Activated T-helper 17 cell treated with anti-CD3 and anti-CD28 coated beads, Interleukin-2, amount 50 U/mL, for 72 hours (primary cell): ENCODE results near the gene RNF39. TPM values are rescaled to one million over a fixed set of nuclear protein-coding genes. Genes with fewer than 3 reads are reported as not detected.

Source experiments
- ATAC-seq: fragments of 150-1000 bp; cut with Tn5 transposase; replicated peaks from 2 replicates; pipeline ENCODE4 v1.10.0; 2021; ENCODE audit warnings: mild to moderate bottlenecking, moderate library complexity
- H3K27ac Mint-ChIP-seq: one replicate; pipeline ENCODE4 v1.8.0; 2022; ENCODE audit warnings: mixed read lengths
- H3K27me3 Mint-ChIP-seq: one replicate; pipeline ENCODE4 v1.8.0; 2022; ENCODE audit warnings: mixed read lengths
- H3K36me3 Mint-ChIP-seq: one replicate; pipeline ENCODE4 v1.8.0; 2022; ENCODE audit warnings: low read depth, mild to moderate bottlenecking, mixed read lengths
- H3K4me1 Mint-ChIP-seq: one replicate; pipeline ENCODE4 v1.8.0; 2022; ENCODE audit warnings: mixed read lengths
- H3K4me3 Mint-ChIP-seq: one replicate; pipeline ENCODE4 v1.8.0; 2022; ENCODE audit warnings: mild to moderate bottlenecking, mixed read lengths
- H3K9me3 Mint-ChIP-seq: one replicate; pipeline ENCODE4 v1.8.0; 2022; ENCODE audit warnings: mixed read lengths
- total RNA-seq, 2 donors: library from RNA; stranded (reverse); gene quantifications; one replicate each; pipeline ENCODE4 v1.2.3, GENCODE V29; 2022

RNF39 gene
- total RNA-seq, 2 donors from 2014 or later, result not detected

- ATAC-seq, result peak; percentile 6
- Mint-ChIP-seq H3K36me3 (no peaks in the 10 kb centered on the region), H3K4me1 (peaks cover 19% of the 10 kb centered on the region), H3K27me3 (peaks cover 38% of the 10 kb centered on the region), H3K9me3 (no peaks in the 10 kb centered on the region), H3K4me3 (peak overlapping the region; percentile 88), H3K27ac (no peak overlapping the region)
Measured at GRCh38 chr6:30102414-30102969, 26.9 kb upstream of the RNF39 start.

DNA sequence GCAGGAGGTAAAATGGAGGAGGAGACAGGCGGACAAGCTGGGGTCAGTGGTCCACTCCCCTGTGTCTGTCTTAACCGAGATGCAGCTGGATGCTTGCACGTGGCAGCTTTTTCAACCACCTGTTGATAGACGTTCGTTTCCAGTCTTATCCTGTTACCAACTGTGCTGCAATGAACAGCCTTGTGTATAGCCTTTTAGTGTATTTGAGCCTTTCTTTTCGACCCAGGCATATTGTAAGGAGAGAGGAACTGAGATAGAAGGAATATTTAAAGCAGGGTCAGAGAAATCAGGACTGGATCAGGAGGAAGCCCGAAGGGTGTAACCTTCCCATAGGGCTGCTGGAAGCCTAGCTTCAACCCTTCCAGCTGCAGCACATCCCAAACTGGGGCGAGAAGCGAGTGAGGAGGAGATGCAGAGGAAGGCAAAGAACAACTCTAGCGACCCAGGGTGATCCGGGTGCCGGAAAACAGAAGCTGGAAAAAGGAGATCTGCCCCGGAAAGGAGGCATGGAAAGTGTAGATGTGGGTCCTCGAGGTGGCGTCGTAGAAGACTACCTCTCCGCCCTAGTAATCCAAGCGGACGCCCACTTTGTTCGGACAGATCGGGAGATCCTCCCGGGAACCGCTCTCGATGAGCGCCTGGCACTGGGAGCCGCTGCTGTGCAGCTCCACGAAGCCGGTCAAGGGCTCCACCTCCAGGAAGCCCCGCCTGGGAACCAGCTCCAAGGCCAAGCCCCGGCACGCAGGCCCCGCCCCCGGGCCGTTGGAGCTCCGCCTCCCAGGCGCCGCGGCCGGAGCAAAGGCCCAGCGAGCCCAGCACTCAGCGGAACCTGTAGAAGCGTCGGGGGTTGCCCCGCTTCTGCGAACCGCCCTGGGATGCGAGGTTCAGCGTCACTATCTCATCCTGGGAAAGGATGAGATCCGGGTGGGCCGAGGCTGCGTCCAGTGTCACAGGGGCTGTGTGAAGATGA, 26.2 kb upstream of the RNF39 start:
- ATAC-seq, result peak; percentile 80
- Mint-ChIP-seq H3K36me3 (no peaks in the 10 kb centered on the region), H3K4me1 (peaks cover 24% of the 10 kb centered on the region), H3K9me3 (no peaks in the 10 kb centered on the region), H3K27me3 (peaks cover 42% of the 10 kb centered on the region), H3K27ac (no peak overlapping the region), H3K4me3 (peak overlapping the region; percentile 88)

DNA sequence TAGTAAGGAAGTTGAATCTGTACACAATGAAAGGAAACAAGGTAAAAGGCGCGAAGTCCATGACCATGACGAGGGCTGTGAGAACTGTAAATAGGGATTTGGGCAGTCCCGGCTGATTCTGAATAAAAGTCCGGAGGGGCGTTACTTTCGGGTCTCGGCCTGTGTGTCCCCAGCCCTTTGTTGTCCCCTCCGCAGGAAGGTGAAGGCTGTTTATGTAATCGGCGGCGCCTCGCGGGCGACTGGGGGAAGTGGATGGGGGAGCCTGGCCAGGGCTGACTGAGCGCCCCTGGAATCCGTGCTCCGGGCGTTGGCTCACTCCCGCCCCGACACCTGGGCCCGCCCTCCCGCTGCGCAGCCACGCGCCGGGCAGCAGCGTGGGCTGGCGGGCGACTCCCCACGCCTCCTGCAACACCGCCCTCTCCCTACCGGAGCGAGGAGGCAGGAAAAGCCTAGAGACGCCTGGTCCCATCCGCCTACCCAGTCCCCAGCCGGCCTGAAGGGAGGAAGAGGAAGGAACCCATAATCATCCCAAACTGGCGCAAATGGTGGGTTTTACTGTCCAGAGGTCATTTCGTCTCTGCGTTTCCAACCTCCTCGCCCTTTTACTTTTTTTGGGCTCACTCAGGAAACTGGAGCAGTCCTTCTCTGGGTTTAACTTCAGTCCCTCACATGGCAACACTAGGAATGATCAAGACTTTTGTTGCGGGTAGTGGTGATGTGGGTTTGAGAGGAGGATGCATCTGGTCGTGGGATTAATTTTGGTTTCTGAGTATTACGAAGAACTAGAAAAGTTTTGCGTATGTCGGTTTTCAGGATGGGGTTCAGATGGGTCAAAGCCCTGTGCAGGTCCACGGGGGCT, 25.2 kb upstream of the RNF39 start:
- peaks cover 42% of the 10 kb centered on the region for H3K27me3 Mint-ChIP-seq
- H3K36me3 Mint-ChIP-seq, result no peaks in the 10 kb centered on the region
- no peak overlapping the region for H3K27ac Mint-ChIP-seq
- H3K9me3 Mint-ChIP-seq, result no peaks in the 10 kb centered on the region
- peak overlapping the region; percentile 88 for H3K4me3 Mint-ChIP-seq
- peaks cover 24% of the 10 kb centered on the region for H3K4me1 Mint-ChIP-seq
- peak; percentile 13 for ATAC-seq

DNA sequence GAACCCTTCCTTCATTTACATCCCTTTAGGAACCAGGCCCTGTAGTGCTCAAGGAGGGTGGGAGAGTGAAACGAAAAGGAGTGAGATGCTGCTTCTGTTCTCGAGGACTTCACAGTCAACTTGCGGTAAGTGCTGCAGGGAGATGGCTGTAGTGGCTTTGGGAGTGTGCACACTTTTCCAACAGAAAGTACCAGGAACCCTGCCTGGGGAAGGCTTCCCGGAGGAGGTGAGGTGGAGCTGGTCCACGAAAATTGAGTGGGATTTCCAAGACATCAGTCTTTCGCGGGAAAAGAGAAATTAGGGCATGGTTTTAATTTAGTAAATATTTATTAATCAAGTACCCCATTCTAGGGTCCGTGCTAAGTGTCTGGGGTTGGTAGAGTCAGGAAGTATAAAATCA, 24.6 kb upstream of the RNF39 start:
- Mint-ChIP-seq H3K27ac (no peak overlapping the region), H3K9me3 (no peaks in the 10 kb centered on the region), H3K36me3 (no peaks in the 10 kb centered on the region), H3K4me3 (peak overlapping the region; percentile 88), H3K4me1 (peaks cover 24% of the 10 kb centered on the region), H3K27me3 (peaks cover 47% of the 10 kb centered on the region)
- no peak for ATAC-seq

DNA sequence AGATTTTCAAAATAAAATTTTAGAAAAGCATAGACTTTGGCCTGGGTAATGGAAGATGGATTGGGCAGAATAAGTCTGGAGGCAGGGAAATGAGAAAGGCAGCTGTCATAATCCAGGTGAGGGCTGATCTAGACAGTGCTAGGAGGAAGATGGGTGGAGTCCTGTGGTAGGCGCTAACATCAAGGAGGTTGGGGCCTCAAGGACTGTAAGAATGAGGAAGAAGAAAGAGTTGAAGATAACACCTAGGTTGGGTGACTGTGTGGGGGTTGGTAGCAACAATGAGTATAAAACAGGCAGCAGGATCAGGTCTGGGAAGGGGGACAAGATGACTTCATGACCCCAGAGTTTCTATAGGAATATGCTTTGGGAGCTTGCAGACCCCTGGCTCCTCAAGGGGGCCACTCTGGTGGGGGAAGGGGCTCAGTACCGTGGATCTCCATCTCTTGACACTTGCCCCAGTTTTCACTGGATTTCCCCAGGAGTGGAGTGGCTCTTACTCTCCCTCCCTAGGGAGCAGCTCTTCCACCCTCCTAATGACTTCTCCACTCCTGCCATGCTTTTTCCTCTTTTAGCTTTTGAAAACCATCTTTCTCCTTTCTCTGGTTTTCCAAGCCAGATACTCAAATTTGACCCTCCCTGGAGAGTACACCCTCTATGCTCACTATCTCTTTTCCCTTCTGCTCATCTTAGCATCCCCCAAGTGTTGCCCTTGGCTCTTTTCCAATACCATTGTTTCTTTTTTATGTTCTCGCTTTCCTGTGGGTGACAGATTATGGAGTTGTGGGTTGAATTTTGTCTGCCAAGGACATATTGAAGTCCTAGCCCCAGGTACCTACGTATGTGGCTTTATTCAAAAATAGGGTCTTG, 22.6 kb upstream of the RNF39 start:
- H3K4me3 Mint-ChIP-seq, result no peak overlapping the region
- no peaks in the 10 kb centered on the region for H3K9me3 Mint-ChIP-seq
- peaks cover 18% of the 10 kb centered on the region for H3K4me1 Mint-ChIP-seq
- no peak for ATAC-seq
- H3K27me3 Mint-ChIP-seq, result peaks cover 52% of the 10 kb centered on the region
- H3K27ac Mint-ChIP-seq, result no peak overlapping the region
- H3K36me3 Mint-ChIP-seq, result no peaks in the 10 kb centered on the region

DNA sequence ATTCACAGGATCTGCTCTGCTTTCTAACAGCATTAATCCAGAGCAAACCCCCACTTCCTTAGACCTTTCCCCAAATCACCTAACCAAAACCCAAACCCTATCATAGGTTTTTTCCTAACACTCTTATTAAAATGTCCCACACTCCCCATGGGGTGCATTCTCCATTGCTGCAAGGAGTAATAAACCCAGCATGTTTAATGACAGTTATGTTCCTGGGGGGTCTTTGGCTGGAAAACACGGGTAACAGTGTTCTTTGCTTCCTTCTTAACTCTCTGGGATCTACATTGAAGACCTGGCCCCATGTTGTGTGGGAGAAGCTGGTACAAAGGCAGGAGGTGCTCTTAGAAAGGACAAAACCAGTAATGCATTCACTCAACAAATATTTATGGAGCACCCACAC, 21.3 kb upstream of the RNF39 start:
- Mint-ChIP-seq H3K9me3 (no peaks in the 10 kb centered on the region), H3K27ac (no peak overlapping the region), H3K4me3 (no peak overlapping the region), H3K4me1 (peaks cover 18% of the 10 kb centered on the region), H3K27me3 (peaks cover 58% of the 10 kb centered on the region), H3K36me3 (no peaks in the 10 kb centered on the region)
- no peak for ATAC-seq

- Mint-ChIP-seq H3K36me3 (no peaks in the 10 kb centered on the region), H3K4me1 (peaks cover 10% of the 10 kb centered on the region), H3K9me3 (no peaks in the 10 kb centered on the region), H3K27me3 (peaks cover 58% of the 10 kb centered on the region), H3K4me3 (no peak overlapping the region), H3K27ac (no peak overlapping the region)
- ATAC-seq, result no peak
Measured at GRCh38 chr6:30093951-30094661, 18.5 kb upstream of the RNF39 start.

- Mint-ChIP-seq H3K27me3 (peaks cover 53% of the 10 kb centered on the region), H3K27ac (no peak overlapping the region), H3K9me3 (no peaks in the 10 kb centered on the region), H3K36me3 (no peaks in the 10 kb centered on the region), H3K4me1 (peaks cover 10% of the 10 kb centered on the region), H3K4me3 (no peak overlapping the region)
- ATAC-seq, result no peak
Measured at GRCh38 chr6:30092852-30093543, 17.4 kb upstream of the RNF39 start.

GRCh38 chr6:30091577-30092381, 16.2 kb upstream of the RNF39 start:
- H3K27ac Mint-ChIP-seq, result no peak overlapping the region
- H3K36me3 Mint-ChIP-seq, result no peaks in the 10 kb centered on the region
- H3K9me3 Mint-ChIP-seq, result no peaks in the 10 kb centered on the region
- no peaks in the 10 kb centered on the region for H3K4me1 Mint-ChIP-seq
- no peak for ATAC-seq
- H3K4me3 Mint-ChIP-seq, result no peak overlapping the region
- peaks cover 48% of the 10 kb centered on the region for H3K27me3 Mint-ChIP-seq

- Mint-ChIP-seq H3K27me3 (peaks cover 28% of the 10 kb centered on the region), H3K4me3 (no peak overlapping the region), H3K4me1 (no peaks in the 10 kb centered on the region), H3K36me3 (no peaks in the 10 kb centered on the region), H3K9me3 (no peaks in the 10 kb centered on the region), H3K27ac (no peak overlapping the region)
- no peak for ATAC-seq
Measured at GRCh38 chr6:30087876-30088275, 12.3 kb upstream of the RNF39 start.

- Mint-ChIP-seq H3K36me3 (peaks cover 2% of the 10 kb centered on the region), H3K4me1 (peaks cover 32% of the 10 kb centered on the region), H3K9me3 (no peaks in the 10 kb centered on the region), H3K4me3 (no peak overlapping the region), H3K27me3 (peaks cover 17% of the 10 kb centered on the region), H3K27ac (no peak overlapping the region)
- ATAC-seq, result no peak
Measured at GRCh38 chr6:30077218-30077617, 1.6 kb upstream of the RNF39 start.
